Thyroid gland (tissue), 4 donors: ENCODE results near the gene NDUFB3. TPM values are rescaled to one million over a fixed set of nuclear protein-coding genes. Genes with fewer than 3 reads are reported as not detected.
"Not testable (repeated sequence)": the region's sequence is repeated elsewhere in the genome, so short reads cannot be mapped to it uniquely, and the experiment has no call there.

ENCODE experiments used
- DNase-seq, 2 donors: peaks; one replicate each; pipeline ENCODE4 v3.0.0-alpha.2; 2019
- H3K27ac ChIP-seq, 3 donors: fragments of 200-600 bp; sonication (generic); 1 replicate in 2 of 3; 2 replicates in 1 of 3; pipeline ENCODE4 v1.5.1; 2016 to 2019; ENCODE audit warnings: mild to moderate bottlenecking in 1 of 3, moderate library complexity in 1 of 3
- H3K27me3 ChIP-seq: fragments of 200-600 bp; sonication (generic); one replicate; pipeline ENCODE4 v1.5.1; 2019
- H3K36me3 ChIP-seq, 2 donors: fragments of 200-600 bp; sonication (generic); one replicate each; pipeline ENCODE4 v1.5.1; 2016 to 2019
- H3K4me1 ChIP-seq, 2 donors: fragments of 200-600 bp; sonication (generic); one replicate each; pipeline ENCODE4 v1.5.1; 2017 to 2019
- H3K4me3 ChIP-seq, 3 donors: fragments of 200-600 bp; sonication (generic); replicated peaks in 1 of 3; 1 replicate in 2 of 3; 2 replicates in 1 of 3; pipeline ENCODE4 v1.5.1; 2016; ENCODE audit warnings: mild to moderate bottlenecking in 1 of 3
- H3K9me3 ChIP-seq: fragments of 200-600 bp; sonication (generic); one replicate; pipeline ENCODE4 v1.5.1; 2017
- CTCF ChIP-seq, 6 experiments: fragments of 200-600 bp in 3 of 6; fragments of 450-650 bp in 3 of 6; sonication (generic) in 3 of 6; IDR thresholded peaks; one replicate each; pipeline ENCODE4 v1.5.1; 2016 to 2019; ENCODE audit warnings: antibody characterized with exemption in 6 of 6, mild to moderate bottlenecking in 2 of 6, inconsistent platforms in 1 of 6, moderate library complexity in 1 of 6
- POLR2A ChIP-seq, 2 donors: fragments of 450-650 bp; IDR thresholded peaks; one replicate each; pipeline ENCODE4 v1.6.1; 2017; ENCODE audit warnings: antibody characterized with exemption in 2 of 2, mild to moderate bottlenecking in 2 of 2, moderate library complexity in 1 of 2
- WGBS, 2 donors: methylation state at CpG; one replicate each; pipeline ENCODE4 v1.1.5; 2017; 5-methylcytosine and 5-hydroxymethylcytosine counted together
- intact Hi-C: fragments of 100-400 bp; cut with DNase I; formaldehyde crosslinking; loops from one replicate; pipeline ENCODE4 v1.15.1; 2023
- total RNA-seq, 4 donors: library from RNA; depleted of rRNA; stranded (reverse); fragments of >200 nt; gene quantifications; one replicate each; pipeline ENCODE4 v1.2.3, GENCODE V29; 2016

The NDUFB3 gene
- total RNA-seq, 4 donors from 2014 or later, result 42.4 to 95.2 (median 86.5) TPM

- intact Hi-C loops, result no loop called here
- Histone ChIP-seq H3K4me1 (no peaks in the 10 kb centered on the region), H3K27ac (no peak overlapping the region), H3K4me3 (no peak overlapping the region), H3K36me3 (no peaks in the 10 kb centered on the region), H3K27me3 (no peaks in the 10 kb centered on the region), H3K9me3 (no peaks in the 10 kb centered on the region)
- no peak for DNase-seq
- 94 to 96% methylated on average over 10 of the region's 10 CpGs for WGBS, 2 donors
- no peak for TF ChIP-seq CTCF (IDR thresholded peaks at IDR 0.05)
- no peak for TF ChIP-seq POLR2A (IDR thresholded peaks at IDR 0.05)
These were observed 11.6 kb upstream of the NDUFB3 start for GRCh38 chr2:201059961-201060755.

- H3K9me3 ChIP-seq, DNase-seq, H3K27ac ChIP-seq, H3K27me3 ChIP-seq, H3K4me1 ChIP-seq, intact Hi-C loops, H3K4me3 ChIP-seq, H3K36me3 ChIP-seq: not testable (repeated sequence)
- 91 to 98% methylated on average over 5 of the region's 5 CpGs for WGBS, 2 donors
These were observed 8.3 kb upstream of the NDUFB3 start for GRCh38 chr2:201063516-201063915.

- intact Hi-C loops, result loop anchor here (5.0 kb wide), 2 partner anchors 103 to 163 kb away; partner anchors contain the start of gene ORC2
- Histone ChIP-seq H3K9me3 (no peaks in the 10 kb centered on the region), H3K36me3 (no peaks in the 10 kb centered on the region), H3K27me3 (no peaks in the 10 kb centered on the region), H3K4me3 (no peak overlapping the region), H3K4me1 (peaks cover 5 to 11% of the 10 kb centered on the region in 2 donors), H3K27ac (no peak overlapping the region)
- no peak for TF ChIP-seq CTCF (IDR thresholded peaks at IDR 0.05)
- no peak for TF ChIP-seq POLR2A (IDR thresholded peaks at IDR 0.05)
- no peak for DNase-seq
- 79 to 89% methylated on average over 2 of the region's 2 CpGs for WGBS, 2 donors
These were observed 6.9 kb upstream of the NDUFB3 start for GRCh38 chr2:201064797-201065329.

- no peaks in the 10 kb centered on the region for H3K36me3 ChIP-seq
- H3K4me3 ChIP-seq, result peak overlapping the region; percentile 36 to 87 (median 38)
- 1% methylated on average over 21 of the region's 21 CpGs for WGBS, 2 donors
- H3K9me3 ChIP-seq, result no peaks in the 10 kb centered on the region
- H3K4me1 ChIP-seq, result peaks cover 23 to 34% of the 10 kb centered on the region in 2 donors
- intact Hi-C loops, result loop anchor here (10.0 kb wide), 2 partner anchors 94 to 356 kb away; no protein-coding TSS in a partner anchor
- peak overlapping the region; percentile 81 to 90 (median 86) for H3K27ac ChIP-seq
- DNase-seq, result no peak
- no peaks in the 10 kb centered on the region for H3K27me3 ChIP-seq
- TF ChIP-seq CTCF (IDR thresholded peaks at IDR 0.05) (no peak), POLR2A (IDR thresholded peaks at IDR 0.05) (no peak)
These were observed 788 bp upstream of the NDUFB3 start for GRCh38 chr2:201070948-201071478.

GRCh38 chr2:201072201-201072530 is 365 bp downstream of the NDUFB3 start:
- no peak for TF ChIP-seq CTCF (IDR thresholded peaks at IDR 0.05)
- H3K4me3 ChIP-seq, result peak overlapping the region; percentile 36 to 87 (median 38)
- intact Hi-C loops, result loop anchor here (10.0 kb wide), 2 partner anchors 93 to 357 kb away; no protein-coding TSS in a partner anchor
- no peaks in the 10 kb centered on the region for H3K27me3 ChIP-seq
- H3K9me3 ChIP-seq, result no peaks in the 10 kb centered on the region
- no peak for DNase-seq
- H3K4me1 ChIP-seq, result peaks cover 23 to 31% of the 10 kb centered on the region in 2 donors
- no peaks in the 10 kb centered on the region for H3K36me3 ChIP-seq
- peak overlapping the region in 2 of 3 donors; percentile 86 to 90 for H3K27ac ChIP-seq
- WGBS, 2 donors, result 1 to 3% methylated on average over 5 of the region's 5 CpGs
